Stomach (tissue), 9 donors: ENCODE measurements around the gene ATP13A3. TPM values are rescaled to one million over a fixed set of nuclear protein-coding genes. Genes with fewer than 3 reads are reported as not detected.

ENCODE experiments used
- DNase-seq, 2 donors: peaks; one replicate each; pipeline versions ENCODE4 v3.0.0 to v3.0.0-alpha.2; 2013 to 2019
- H3K27ac ChIP-seq, 5 donors: fragments of 200-600 bp in 4 of 5; sonication (generic) in 4 of 5; one replicate each; pipeline ENCODE4 v1.5.1; 2013 to 2019; ENCODE audit warnings: mild to moderate bottlenecking in 1 of 5, moderate library complexity in 1 of 5
- H3K27me3 ChIP-seq, 3 donors: fragments of 200-600 bp; sonication (generic); one replicate each; pipeline ENCODE4 v1.5.1; 2017 to 2019; ENCODE audit warnings: mixed run types in 1 of 3
- H3K36me3 ChIP-seq, 4 donors: fragments of 200-600 bp; sonication (generic); 1 replicate in 3 of 4; 2 replicates in 1 of 4; pipeline ENCODE4 v1.5.1; 2016 to 2019
- H3K4me1 ChIP-seq, 4 donors: fragments of 200-600 bp; sonication (generic); one replicate each; pipeline ENCODE4 v1.5.1; 2016 to 2019
- H3K4me3 ChIP-seq, 4 donors: fragments of 200-600 bp; sonication (generic) in 3 of 4; one replicate each; pipeline ENCODE4 v1.5.1; 2016 to 2019; ENCODE audit warnings: mild to moderate bottlenecking in 1 of 4
- H3K9me3 ChIP-seq, 4 donors: fragments of 200-600 bp; sonication (generic); one replicate each; pipeline ENCODE4 v1.5.1; 2016 to 2019
- CTCF ChIP-seq, 7 experiments: fragments of 450-650 bp in 4 of 7; fragments of 200-600 bp in 3 of 7; sonication (generic) in 3 of 7; IDR thresholded peaks; one replicate each; pipeline ENCODE4 v1.5.1; 2016 to 2019; ENCODE audit warnings: antibody characterized with exemption in 7 of 7, control low read depth in 2 of 7, mild to moderate bottlenecking in 1 of 7
- EP300 ChIP-seq: sonication (generic); formaldehyde crosslinking; IDR thresholded peaks from one replicate; pipeline ENCODE4 v1.6.1; 2017; ENCODE audit warnings: antibody characterized with exemption
- POLR2A ChIP-seq, 4 donors: fragments of 450-650 bp; IDR thresholded peaks; one replicate each; pipeline ENCODE4 v1.6.1; 2016; ENCODE audit warnings: antibody characterized with exemption in 4 of 4, control low read depth in 2 of 4, mild to moderate bottlenecking in 1 of 4, moderate library complexity in 1 of 4
- POLR2AphosphoS5 ChIP-seq, 3 donors: sonication (generic); formaldehyde crosslinking; IDR thresholded peaks; one replicate each; pipeline ENCODE4 v1.6.1; 2016; ENCODE audit warnings: antibody characterized with exemption in 3 of 3
- WGBS, 5 donors: extraction: QIAGEN DNeasy Blood & Tissue Kit in 3 of 5; methylation state at CpG; one replicate each; pipeline versions ENCODE4 v1.1.5 to v1.1.7; 2013 to 2018; 5-methylcytosine and 5-hydroxymethylcytosine counted together
- intact Hi-C: fragments of 100-400 bp; cut with DNase I; formaldehyde crosslinking; loops from one replicate; pipeline ENCODE4 v1.15.1; 2023; ENCODE audit warnings: low total_unique reads
- polyA plus RNA-seq, 3 donors: library from polyadenylated mRNA; stranded (reverse); fragments of 200-250 nt; gene quantifications; one replicate each; pipeline ENCODE4 v1.2.3, GENCODE V29; 2013
- total RNA-seq, 5 donors: library from RNA; depleted of rRNA; stranded (reverse); fragments of >200 nt; gene quantifications; one replicate each; pipeline versions ENCODE4 v1.1.0 to v1.2.3, GENCODE V29; 2014 to 2016
- donor health status: healthy with polysubstance abuse.
- donor health status: Bipolar disorder and iron deficiency.
- donor health status: healthy.

ATP13A3 gene
- total and polyA plus RNA-seq, 8 donors, result 11.2 to 332 (median 21.4) TPM

GRCh38 chr3:194379651-194380050 lies 107.2 kb downstream of the ATP13A3 start:
- Histone ChIP-seq H3K27ac (no peak overlapping the region), H3K4me1 (peaks cover 0 to 7% (median 0%) of the 10 kb centered on the region in 4 donors), H3K27me3 (peaks cover 0 to 53% (median 0%) of the 10 kb centered on the region in 3 donors), H3K9me3 (no peaks in the 10 kb centered on the region), H3K36me3 (no peaks in the 10 kb centered on the region), H3K4me3 (no peak overlapping the region)
- DNase-seq, result peak in 1 of 2 donors; percentile 3
- WGBS, 5 donors, result 71 to 75% (median 74%) methylated on average over 9 of the region's 9 CpGs
- intact Hi-C loops, result no loop called here
- no peak for TF ChIP-seq POLR2A (IDR thresholded peaks at IDR 0.05)
- no peak for TF ChIP-seq EP300
- no peak for TF ChIP-seq CTCF (IDR thresholded peaks at IDR 0.05)
- TF ChIP-seq POLR2AphosphoS5 (IDR thresholded peaks at IDR 0.05), result no peak

DNA sequence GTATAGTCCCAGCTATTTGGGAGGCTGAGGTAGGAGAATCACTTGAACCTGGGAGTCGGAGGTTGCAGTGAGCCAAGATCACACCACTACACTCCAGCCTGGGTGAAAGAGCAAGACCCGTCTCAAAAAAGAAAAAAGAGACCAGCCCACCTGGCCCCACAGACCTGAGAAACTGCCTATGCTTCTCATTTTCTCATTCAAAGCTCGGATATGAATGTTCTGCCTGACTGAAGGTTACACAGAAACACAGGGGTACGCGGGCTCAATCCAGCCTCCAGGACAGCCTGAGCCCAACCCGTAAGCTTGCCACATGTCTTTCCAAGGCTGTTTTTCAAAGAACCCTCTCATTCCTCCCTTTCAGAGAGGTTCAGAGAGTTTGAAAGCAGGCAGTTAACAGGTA lies 107.6 kb downstream of the ATP13A3 start:
- WGBS, 5 donors, result 83 to 93% (median 86%) methylated on average over 6 of the region's 6 CpGs
- TF ChIP-seq POLR2AphosphoS5 (IDR thresholded peaks at IDR 0.05), result no peak
- TF ChIP-seq CTCF (IDR thresholded peaks at IDR 0.05), result no peak
- H3K27me3 ChIP-seq, result peaks cover 0 to 53% (median 0%) of the 10 kb centered on the region in 3 donors
- no peak overlapping the region for H3K4me3 ChIP-seq
- H3K9me3 ChIP-seq, result no peaks in the 10 kb centered on the region
- H3K4me1 ChIP-seq, result peaks cover 0 to 7% (median 0%) of the 10 kb centered on the region in 4 donors
- no peak for DNase-seq
- H3K27ac ChIP-seq, result no peak overlapping the region
- intact Hi-C loops, result no loop called here
- H3K36me3 ChIP-seq, result no peaks in the 10 kb centered on the region

GRCh38 chr3:194377708-194378107 lies 109.1 kb downstream of the ATP13A3 start:
- H3K27me3 ChIP-seq, result peaks cover 0 to 53% (median 0%) of the 10 kb centered on the region in 3 donors
- H3K9me3 ChIP-seq, result no peaks in the 10 kb centered on the region
- intact Hi-C loops, result no loop called here
- TF ChIP-seq CTCF (IDR thresholded peaks at IDR 0.05), result no peak
- TF ChIP-seq POLR2A (IDR thresholded peaks at IDR 0.05), result no peak
- no peak for TF ChIP-seq POLR2AphosphoS5 (IDR thresholded peaks at IDR 0.05)
- no peak for TF ChIP-seq EP300
- peaks cover 0 to 7% (median 0%) of the 10 kb centered on the region in 4 donors for H3K4me1 ChIP-seq
- 88 to 97% (median 95%) methylated on average over 1 of the region's 1 CpG for WGBS, 5 donors
- no peak for DNase-seq
- no peak overlapping the region for H3K4me3 ChIP-seq
- H3K36me3 ChIP-seq, result no peaks in the 10 kb centered on the region
- no peak overlapping the region for H3K27ac ChIP-seq

- Histone ChIP-seq H3K36me3 (no peaks in the 10 kb centered on the region), H3K27me3 (peaks cover 0 to 46% (median 0%) of the 10 kb centered on the region in 3 donors), H3K4me3 (no peak overlapping the region), H3K27ac (no peak overlapping the region), H3K4me1 (peaks cover 0 to 1% (median 0%) of the 10 kb centered on the region in 4 donors), H3K9me3 (no peaks in the 10 kb centered on the region)
- TF ChIP-seq POLR2AphosphoS5 (IDR thresholded peaks at IDR 0.05) (no peak), POLR2A (IDR thresholded peaks at IDR 0.05) (no peak), EP300 (no peak), CTCF (IDR thresholded peaks at IDR 0.05) (no peak)
- intact Hi-C loops, result no loop called here
- WGBS, 5 donors, result 78 to 82% (median 78%) methylated on average over 10 of the region's 10 CpGs
- no peak for DNase-seq
Measured at GRCh38 chr3:194376241-194376560, 110.6 kb downstream of the ATP13A3 start.
